Measurements from ENCODE around the gene KRT37.

Gene KRT37

DNA sequence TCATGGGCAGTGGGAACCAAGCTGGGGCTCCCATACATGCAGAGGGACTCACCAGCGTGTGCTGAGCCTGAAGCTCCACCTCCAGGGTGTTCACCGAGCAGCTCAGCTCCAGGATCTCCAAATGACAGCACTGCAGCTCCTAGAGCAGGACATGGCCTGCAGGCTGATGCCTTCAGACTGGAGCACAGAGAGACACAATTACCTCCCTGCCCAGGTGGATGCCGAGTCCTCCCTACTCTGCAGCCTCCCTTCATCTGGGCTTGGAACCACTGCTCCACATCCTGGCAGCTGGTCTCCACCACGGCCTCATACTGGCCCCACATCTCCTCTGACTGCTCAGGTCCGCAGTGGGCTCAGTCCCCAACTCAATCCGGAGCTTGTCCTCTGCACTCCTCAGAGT lies 24.6 kb upstream of the KRT37 start:
- DNase-seq (ENCODE audit: low read depth): no peak
- TF ChIP-seq, protein P1, sequence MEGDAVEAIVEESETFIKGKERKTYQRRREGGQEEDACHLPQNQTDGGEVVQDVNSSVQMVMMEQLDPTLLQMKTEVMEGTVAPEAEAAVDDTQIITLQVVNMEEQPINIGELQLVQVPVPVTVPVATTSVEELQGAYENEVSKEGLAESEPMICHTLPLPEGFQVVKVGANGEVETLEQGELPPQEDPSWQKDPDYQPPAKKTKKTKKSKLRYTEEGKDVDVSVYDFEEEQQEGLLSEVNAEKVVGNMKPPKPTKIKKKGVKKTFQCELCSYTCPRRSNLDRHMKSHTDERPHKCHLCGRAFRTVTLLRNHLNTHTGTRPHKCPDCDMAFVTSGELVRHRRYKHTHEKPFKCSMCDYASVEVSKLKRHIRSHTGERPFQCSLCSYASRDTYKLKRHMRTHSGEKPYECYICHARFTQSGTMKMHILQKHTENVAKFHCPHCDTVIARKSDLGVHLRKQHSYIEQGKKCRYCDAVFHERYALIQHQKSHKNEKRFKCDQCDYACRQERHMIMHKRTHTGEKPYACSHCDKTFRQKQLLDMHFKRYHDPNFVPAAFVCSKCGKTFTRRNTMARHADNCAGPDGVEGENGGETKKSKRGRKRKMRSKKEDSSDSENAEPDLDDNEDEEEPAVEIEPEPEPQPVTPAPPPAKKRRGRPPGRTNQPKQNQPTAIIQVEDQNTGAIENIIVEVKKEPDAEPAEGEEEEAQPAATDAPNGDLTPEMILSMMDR (IDR thresholded peaks at IDR 0.05; ENCODE audit: insufficient read depth, low read depth, low read length, missing control alignments): no peak
- H3K4me3 ChIP-seq (ENCODE audit: low read depth, low read length): no peak overlapping the region

DNA sequence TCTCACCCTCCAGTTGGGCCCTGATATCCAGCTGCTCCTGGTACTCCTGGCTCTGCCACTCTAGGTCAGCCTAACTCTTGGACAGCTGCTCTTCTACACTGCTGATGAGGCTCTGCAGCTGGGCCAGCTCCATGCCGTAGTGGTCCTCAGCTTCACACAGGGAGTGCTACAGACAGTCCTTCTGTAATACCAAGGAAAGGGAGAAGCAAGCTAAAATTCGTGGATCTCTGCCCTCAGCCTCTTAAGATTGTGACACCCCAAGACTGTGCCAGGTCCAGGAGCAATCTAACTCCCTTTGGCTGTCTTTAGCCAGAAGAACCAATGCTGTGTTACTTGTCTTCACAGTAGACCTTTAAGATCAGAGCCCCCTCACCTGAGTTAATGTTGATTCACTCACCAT lies 24.1 kb upstream of the KRT37 start:
- H3K4me3 ChIP-seq (ENCODE audit: low read depth, low read length): no peak overlapping the region
- no peak for DNase-seq (ENCODE audit: low read depth)
- TF ChIP-seq, protein P1 (IDR thresholded peaks at IDR 0.05; ENCODE audit: insufficient read depth, low read depth, low read length, missing control alignments): no peak

DNA sequence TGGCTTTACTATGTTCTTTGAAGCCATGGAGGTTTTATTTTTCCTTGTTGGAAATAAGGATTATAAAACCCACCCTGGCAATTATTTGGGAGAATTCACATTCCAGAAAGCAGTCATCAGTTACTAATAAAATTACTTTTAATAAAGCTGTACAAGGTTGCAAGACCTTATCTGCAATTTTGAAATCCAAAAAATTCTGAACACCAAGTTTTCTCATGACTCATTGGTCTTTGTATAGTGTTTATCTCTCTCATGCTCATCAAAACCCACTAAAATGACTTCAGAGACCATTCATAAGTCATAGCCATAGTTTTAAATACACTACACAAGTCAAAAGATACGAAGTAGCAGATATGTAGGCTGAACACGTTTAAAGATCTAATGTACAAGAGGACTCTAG lies 22.4 kb upstream of the KRT37 start:
- H3K4me3 ChIP-seq (ENCODE audit: low read depth, low read length): no peak overlapping the region
- DNase-seq (ENCODE audit: low read depth): no peak
- TF ChIP-seq, protein P1 (IDR thresholded peaks at IDR 0.05; ENCODE audit: insufficient read depth, low read depth, low read length, missing control alignments): no peak

DNA sequence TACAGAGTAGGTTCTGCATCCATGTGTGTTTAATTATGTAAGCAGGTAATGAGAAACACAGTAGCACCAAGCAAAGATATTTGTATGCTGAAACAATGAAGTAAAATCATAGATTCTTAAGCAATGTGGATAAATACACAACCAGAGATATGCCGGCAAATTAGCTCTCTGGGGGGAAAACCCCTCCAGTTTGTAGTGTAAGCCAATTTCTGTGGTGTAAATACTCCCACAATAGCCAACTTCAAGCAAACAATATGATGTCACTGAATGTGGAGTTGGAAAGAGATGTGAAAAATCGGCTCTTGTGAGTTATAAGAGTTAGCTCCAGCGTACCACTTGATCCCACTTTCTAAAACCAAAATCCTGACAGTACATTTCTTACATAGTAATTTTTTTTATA lies 20.3 kb upstream of the KRT37 start:
- H3K4me3 ChIP-seq (ENCODE audit: low read depth, low read length): no peak overlapping the region
- no peak for DNase-seq (ENCODE audit: low read depth)
- TF ChIP-seq, protein P1 (IDR thresholded peaks at IDR 0.05; ENCODE audit: insufficient read depth, low read depth, low read length, missing control alignments): no peak

DNA sequence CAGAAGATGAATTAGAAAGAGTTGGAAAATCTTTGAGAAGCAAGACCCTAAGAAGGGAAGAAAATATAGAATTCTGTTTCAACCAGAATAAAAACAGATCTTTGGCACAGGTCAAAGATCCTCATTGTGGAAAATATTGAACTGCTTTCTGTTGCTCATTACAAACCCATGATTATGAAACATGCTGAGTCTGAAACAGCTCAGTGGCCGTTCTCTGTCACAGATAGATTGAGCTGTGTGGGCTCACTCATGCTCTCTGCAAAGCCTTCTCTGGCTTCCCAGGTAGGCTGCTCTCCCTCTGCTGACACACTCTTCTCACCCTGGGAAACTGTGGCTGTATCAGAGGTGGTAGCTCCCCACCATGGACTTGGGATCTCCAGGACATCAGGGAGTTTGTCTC lies 19.8 kb upstream of the KRT37 start:
- TF ChIP-seq, protein P1 (IDR thresholded peaks at IDR 0.05; ENCODE audit: insufficient read depth, low read depth, low read length, missing control alignments): no peak
- no peak overlapping the region for H3K4me3 ChIP-seq (ENCODE audit: low read depth, low read length)
- DNase-seq (ENCODE audit: low read depth): no peak

DNA sequence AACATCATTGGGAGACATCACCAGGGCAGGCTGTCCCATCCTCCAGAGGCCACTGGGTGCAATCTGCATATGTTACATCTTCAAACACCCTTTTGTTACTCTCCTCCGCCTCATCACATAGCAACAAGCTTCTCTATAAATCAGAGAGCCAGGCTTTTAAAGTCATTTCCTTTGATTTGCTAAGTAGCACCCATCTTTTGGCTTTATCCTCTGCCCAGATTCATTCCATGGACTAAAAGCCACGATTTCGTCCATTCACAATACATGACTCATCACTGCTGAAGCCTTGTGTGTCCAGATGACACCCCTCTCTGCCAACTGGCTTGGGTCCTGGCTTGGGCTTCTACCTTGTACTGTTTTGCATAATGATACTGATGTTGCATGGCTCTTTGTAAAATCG lies 18.4 kb upstream of the KRT37 start:
- DNase-seq (ENCODE audit: low read depth): no peak
- TF ChIP-seq, protein P1 (IDR thresholded peaks at IDR 0.05; ENCODE audit: insufficient read depth, low read depth, low read length, missing control alignments): no peak

DNA sequence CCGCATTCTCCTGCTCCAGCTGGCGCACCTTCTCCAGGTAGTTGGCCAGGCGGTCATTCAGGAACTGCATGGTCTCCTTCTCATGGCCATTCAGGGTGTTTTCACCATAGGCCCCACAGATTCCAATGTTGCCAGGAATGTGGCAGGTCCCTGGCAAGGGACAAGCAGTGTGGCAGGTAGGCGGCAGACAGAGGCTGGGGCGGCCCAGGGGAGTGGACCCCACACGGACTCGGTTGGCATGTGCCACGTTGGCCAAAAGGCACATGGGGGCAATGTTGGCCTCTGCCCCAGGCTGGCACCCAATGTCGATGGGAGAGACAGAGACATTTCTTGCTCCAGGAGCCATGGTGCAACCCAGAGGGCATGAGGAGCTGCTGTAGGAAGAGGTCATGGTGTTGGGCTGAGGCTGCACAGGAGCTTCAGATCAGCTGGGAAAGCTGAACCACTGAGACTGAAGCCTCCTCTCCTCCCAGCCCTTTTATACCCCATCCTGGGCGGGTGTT lies 16.2 kb upstream of the KRT37 start, which contains the start of gene KRT38:
Gene KRT38 (minus strand): TSS at position 453 of the 503 bp plus-strand sequence. CDS start 62 bp downstream, at position 391.
- DNase-seq (ENCODE audit: low read depth): no peak
- H3K4me3 ChIP-seq (ENCODE audit: low read depth, low read length): no peak within 1 kb of the TSS
- TF ChIP-seq, protein P1 (IDR thresholded peaks at IDR 0.05; ENCODE audit: insufficient read depth, low read depth, low read length, missing control alignments): no peak

More for the DNA sequence above, 18.4 kb upstream of the KRT37 start:
- no peak overlapping the region for H3K4me3 ChIP-seq (ENCODE audit: low read depth, low read length)
